Endothelial cell of umbilical vein (primary cell): ENCODE results near the gene TRIM37.

Source experiments
- EZH2 ChIP-seq: IDR thresholded peaks from 2 replicates; pipeline ENCODE4 v1.6.1; 2012; ENCODE audit warnings: borderline replicate concordance, low read depth, mild to moderate bottlenecking, moderate library complexity, low read length, inconsistent platforms; ENCODE audit not compliant: severe bottlenecking
- JUN ChIP-seq: IDR thresholded peaks from 2 replicates; pipeline ENCODE4 v1.6.1; 2011; ENCODE audit warnings: borderline replicate concordance, low read depth; ENCODE audit not compliant: insufficient read length, insufficient read depth
- MAX ChIP-seq: IDR thresholded peaks from 2 replicates; pipeline ENCODE4 v1.6.1; 2011; ENCODE audit not compliant: insufficient read depth, insufficient read length
- POLR2A ChIP-seq: IDR thresholded peaks from 2 replicates; pipeline ENCODE4 v1.6.1; 2012; ENCODE audit warnings: low read depth, mild to moderate bottlenecking, control low read depth, low read length
- POLR2AphosphoS5 ChIP-seq: IDR thresholded peaks from 2 replicates; pipeline ENCODE4 v1.6.1; 2012; ENCODE audit warnings: low read depth, mild to moderate bottlenecking, control low read depth, low read length, moderate library complexity; ENCODE audit not compliant: insufficient read depth
- TF ChIP-seq, protein P1 (sequence below), 2 donors: IDR thresholded peaks; 1 replicate in 1 of 2; 2 replicates in 1 of 2; pipeline ENCODE4 v1.5.1; 2011; ENCODE audit warnings: low read length in 2 of 2, mild to moderate bottlenecking in 2 of 2, moderate library complexity in 2 of 2, control low read depth in 1 of 2, inconsistent platforms in 1 of 2, low read depth in 1 of 2; ENCODE audit not compliant: insufficient read depth in 1 of 2; ENCODE audit errors: extremely low read depth in 1 of 2

- TF ChIP-seq POLR2AphosphoS5 (no peak), EZH2 (no peak), POLR2A (no peak), MAX (no peak), JUN (no peak)
- TF ChIP-seq, protein P1, sequence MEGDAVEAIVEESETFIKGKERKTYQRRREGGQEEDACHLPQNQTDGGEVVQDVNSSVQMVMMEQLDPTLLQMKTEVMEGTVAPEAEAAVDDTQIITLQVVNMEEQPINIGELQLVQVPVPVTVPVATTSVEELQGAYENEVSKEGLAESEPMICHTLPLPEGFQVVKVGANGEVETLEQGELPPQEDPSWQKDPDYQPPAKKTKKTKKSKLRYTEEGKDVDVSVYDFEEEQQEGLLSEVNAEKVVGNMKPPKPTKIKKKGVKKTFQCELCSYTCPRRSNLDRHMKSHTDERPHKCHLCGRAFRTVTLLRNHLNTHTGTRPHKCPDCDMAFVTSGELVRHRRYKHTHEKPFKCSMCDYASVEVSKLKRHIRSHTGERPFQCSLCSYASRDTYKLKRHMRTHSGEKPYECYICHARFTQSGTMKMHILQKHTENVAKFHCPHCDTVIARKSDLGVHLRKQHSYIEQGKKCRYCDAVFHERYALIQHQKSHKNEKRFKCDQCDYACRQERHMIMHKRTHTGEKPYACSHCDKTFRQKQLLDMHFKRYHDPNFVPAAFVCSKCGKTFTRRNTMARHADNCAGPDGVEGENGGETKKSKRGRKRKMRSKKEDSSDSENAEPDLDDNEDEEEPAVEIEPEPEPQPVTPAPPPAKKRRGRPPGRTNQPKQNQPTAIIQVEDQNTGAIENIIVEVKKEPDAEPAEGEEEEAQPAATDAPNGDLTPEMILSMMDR (IDR thresholded peaks at IDR 0.05; ENCODE audit: extremely low read depth in 1 of 2, insufficient read depth in 1 of 2, low read depth in 1 of 2, low read length in 2 of 2) = no peak
Observed at GRCh38 chr17:59069856-59070255, 36.8 kb downstream of the TRIM37 start.
